HL-60 (cell line): Measurements from ENCODE around the gene ARL10.
A peak's percentile ranks its signal among the peaks of the same experiment; 100 is the strongest.

Experiments
- DNase-seq, 2 experiments: peaks; one replicate each; pipeline ENCODE4 v3.0.0-alpha.2; 2010 to 2020; ENCODE audit warnings: low read depth in 1 of 2, low spot score in 1 of 2
- H3K27ac ChIP-seq: fragments of 250-450 bp; sonication (Bioruptor Pico); replicated peaks from 2 replicates; pipeline ENCODE4 v1.5.1; 2020; ENCODE audit warnings: mild to moderate bottlenecking, moderate library complexity
- H3K27me3 ChIP-seq: fragments of 250-450 bp; sonication (Bioruptor Pico); 2 replicates; pipeline ENCODE4 v1.5.1; 2021; ENCODE audit warnings: mild to moderate bottlenecking, moderate library complexity; ENCODE audit not compliant: insufficient read depth, poor library complexity, severe bottlenecking
- H3K4me3 ChIP-seq: replicated peaks from 2 replicates; pipeline ENCODE4 v1.5.1; 2011; ENCODE audit warnings: mild to moderate bottlenecking, control low read depth, low read length; ENCODE audit not compliant: insufficient read depth
- GABPA ChIP-seq: IDR thresholded peaks from 2 replicates; pipeline ENCODE4 v1.6.1; 2012; ENCODE audit warnings: low read depth
- POLR2AphosphoS5 ChIP-seq: IDR thresholded peaks from 2 replicates; pipeline ENCODE4 v1.6.1; 2012; ENCODE audit warnings: low read depth
- SPI1 ChIP-seq: IDR thresholded peaks from 2 replicates; pipeline ENCODE4 v1.6.1; 2012; ENCODE audit warnings: low read depth, mild to moderate bottlenecking, borderline replicate concordance
- TF ChIP-seq, protein P1 (sequence below): IDR thresholded peaks from one replicate; pipeline ENCODE4 v1.5.1; 2011; ENCODE audit warnings: low read length, control low read depth, inconsistent platforms; ENCODE audit not compliant: insufficient read depth
- TF ChIP-seq, protein P2 (sequence below): IDR thresholded peaks from 2 replicates; pipeline ENCODE4 v1.6.1; 2012; ENCODE audit warnings: low read depth; ENCODE audit not compliant: insufficient replicate concordance

Gene ARL10

DNA sequence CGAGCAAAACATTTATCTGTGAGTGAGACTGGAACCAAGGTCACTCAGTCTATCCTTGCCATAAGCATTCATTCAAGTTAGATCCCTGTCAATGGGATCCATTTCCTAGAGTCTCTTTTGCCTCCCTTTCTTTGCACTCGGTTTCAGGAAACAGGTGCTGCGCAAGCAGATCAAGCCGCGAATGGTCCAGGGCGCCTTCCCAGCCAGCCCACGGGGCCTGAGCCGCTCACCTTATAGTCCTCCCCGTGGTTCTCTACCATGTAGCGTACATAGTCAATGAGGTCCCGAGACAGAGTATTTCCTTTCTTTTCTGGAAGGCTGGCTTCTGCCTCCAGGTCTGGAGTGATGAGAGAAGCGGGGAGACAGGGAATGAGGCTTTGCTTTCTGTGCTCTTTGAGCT is 19.7 kb downstream of the ARL10 start:
- Histone ChIP-seq H3K27ac (no peak overlapping the region), H3K4me3 (no peak overlapping the region), H3K27me3 (no peaks in the 10 kb centered on the region)
- TF ChIP-seq GABPA: no peak
- TF ChIP-seq, protein P1, sequence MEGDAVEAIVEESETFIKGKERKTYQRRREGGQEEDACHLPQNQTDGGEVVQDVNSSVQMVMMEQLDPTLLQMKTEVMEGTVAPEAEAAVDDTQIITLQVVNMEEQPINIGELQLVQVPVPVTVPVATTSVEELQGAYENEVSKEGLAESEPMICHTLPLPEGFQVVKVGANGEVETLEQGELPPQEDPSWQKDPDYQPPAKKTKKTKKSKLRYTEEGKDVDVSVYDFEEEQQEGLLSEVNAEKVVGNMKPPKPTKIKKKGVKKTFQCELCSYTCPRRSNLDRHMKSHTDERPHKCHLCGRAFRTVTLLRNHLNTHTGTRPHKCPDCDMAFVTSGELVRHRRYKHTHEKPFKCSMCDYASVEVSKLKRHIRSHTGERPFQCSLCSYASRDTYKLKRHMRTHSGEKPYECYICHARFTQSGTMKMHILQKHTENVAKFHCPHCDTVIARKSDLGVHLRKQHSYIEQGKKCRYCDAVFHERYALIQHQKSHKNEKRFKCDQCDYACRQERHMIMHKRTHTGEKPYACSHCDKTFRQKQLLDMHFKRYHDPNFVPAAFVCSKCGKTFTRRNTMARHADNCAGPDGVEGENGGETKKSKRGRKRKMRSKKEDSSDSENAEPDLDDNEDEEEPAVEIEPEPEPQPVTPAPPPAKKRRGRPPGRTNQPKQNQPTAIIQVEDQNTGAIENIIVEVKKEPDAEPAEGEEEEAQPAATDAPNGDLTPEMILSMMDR: no peak
- no peak for TF ChIP-seq SPI1
- TF ChIP-seq, protein P2, sequence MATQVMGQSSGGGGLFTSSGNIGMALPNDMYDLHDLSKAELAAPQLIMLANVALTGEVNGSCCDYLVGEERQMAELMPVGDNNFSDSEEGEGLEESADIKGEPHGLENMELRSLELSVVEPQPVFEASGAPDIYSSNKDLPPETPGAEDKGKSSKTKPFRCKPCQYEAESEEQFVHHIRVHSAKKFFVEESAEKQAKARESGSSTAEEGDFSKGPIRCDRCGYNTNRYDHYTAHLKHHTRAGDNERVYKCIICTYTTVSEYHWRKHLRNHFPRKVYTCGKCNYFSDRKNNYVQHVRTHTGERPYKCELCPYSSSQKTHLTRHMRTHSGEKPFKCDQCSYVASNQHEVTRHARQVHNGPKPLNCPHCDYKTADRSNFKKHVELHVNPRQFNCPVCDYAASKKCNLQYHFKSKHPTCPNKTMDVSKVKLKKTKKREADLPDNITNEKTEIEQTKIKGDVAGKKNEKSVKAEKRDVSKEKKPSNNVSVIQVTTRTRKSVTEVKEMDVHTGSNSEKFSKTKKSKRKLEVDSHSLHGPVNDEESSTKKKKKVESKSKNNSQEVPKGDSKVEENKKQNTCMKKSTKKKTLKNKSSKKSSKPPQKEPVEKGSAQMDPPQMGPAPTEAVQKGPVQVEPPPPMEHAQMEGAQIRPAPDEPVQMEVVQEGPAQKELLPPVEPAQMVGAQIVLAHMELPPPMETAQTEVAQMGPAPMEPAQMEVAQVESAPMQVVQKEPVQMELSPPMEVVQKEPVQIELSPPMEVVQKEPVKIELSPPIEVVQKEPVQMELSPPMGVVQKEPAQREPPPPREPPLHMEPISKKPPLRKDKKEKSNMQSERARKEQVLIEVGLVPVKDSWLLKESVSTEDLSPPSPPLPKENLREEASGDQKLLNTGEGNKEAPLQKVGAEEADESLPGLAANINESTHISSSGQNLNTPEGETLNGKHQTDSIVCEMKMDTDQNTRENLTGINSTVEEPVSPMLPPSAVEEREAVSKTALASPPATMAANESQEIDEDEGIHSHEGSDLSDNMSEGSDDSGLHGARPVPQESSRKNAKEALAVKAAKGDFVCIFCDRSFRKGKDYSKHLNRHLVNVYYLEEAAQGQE: no peak
- TF ChIP-seq POLR2AphosphoS5: no peak
- DNase-seq: no peak

DNA sequence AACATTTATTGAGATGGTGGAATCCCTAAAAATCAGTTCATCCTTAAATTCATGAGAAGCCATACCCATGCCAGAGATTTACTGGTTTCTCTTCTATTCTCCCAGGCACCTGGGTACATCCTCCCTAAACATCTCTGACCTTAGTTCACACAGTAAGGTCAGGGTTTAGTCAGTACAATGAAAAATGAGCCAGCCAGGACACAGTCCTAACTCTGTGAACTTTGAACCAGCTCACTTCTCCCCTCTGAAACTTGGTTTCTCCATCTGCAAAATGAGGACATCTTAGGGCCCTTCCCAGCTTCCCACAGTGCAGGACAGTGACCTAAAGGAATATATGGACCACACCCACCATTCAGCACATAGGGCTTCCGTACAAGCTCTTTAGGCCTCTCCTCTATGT is 21.2 kb downstream of the ARL10 start:
- TF ChIP-seq, protein P2: no peak
- no peak for TF ChIP-seq SPI1
- TF ChIP-seq GABPA: no peak
- TF ChIP-seq POLR2AphosphoS5: no peak
- TF ChIP-seq, protein P1: no peak
- Histone ChIP-seq H3K27ac (no peak overlapping the region), H3K4me3 (no peak overlapping the region), H3K27me3 (no peaks in the 10 kb centered on the region)
- DNase-seq: no peak

DNA sequence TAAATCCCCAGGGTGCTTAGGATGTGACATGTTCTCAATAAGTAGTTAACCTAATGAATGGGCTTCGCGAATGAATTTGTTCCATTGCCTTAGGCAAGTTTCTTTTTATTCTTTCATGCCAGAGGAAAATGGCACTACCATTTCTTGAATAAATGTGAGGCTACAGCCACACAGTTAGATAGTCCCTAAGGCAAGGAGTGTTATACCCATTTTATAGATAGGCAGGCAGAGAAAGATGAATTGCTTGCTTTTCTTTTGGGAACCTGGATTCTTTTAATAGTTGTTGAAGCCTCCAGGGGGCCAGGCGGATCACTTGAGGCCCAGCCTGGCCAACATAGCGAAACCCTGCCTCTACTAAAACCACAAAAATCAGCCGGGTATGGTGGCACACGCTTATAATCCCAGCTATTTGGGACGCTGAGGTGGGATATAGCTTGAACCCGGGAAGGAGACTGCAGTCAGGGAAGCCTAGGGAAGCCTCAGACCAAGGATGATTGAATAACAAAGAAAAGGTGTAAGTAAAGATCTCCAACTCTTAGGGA is 22.2 kb downstream of the ARL10 start:
- Histone ChIP-seq H3K4me3 (peak overlapping the region; percentile 91), H3K27me3 (no peaks in the 10 kb centered on the region), H3K27ac (peak overlapping the region; percentile 97)
- no peak for DNase-seq
- TF ChIP-seq, protein P1: no peak
- TF ChIP-seq, protein P2: no peak
